LNCaP clone FGC (cell line): Measurements from ENCODE around the gene MRTFA.
A peak's percentile ranks its signal among the peaks of the same experiment; 100 is the strongest.
"Not testable (repeated sequence)": the region's sequence is repeated elsewhere in the genome, so short reads cannot be mapped to it uniquely, and the experiment has no call there.

Experiments
- DNase-seq: peaks from one replicate; pipeline ENCODE4 v3.0.0-alpha.2; 2011; ENCODE audit warnings: low read depth
- H3K4me3 ChIP-seq: 2 replicates; pipeline ENCODE4 v1.5.1; 2011; ENCODE audit warnings: mild to moderate bottlenecking, low read depth, low read length, control low read depth
- CTCF ChIP-seq: IDR thresholded peaks from 2 replicates; pipeline ENCODE4 v1.5.1; 2012; ENCODE audit warnings: mild to moderate bottlenecking; ENCODE audit not compliant: control insufficient read depth, insufficient read depth; ENCODE audit errors: extremely low read depth

Gene MRTFA

GRCh38 chr22:40531951-40532900, 104.3 kb downstream of the MRTFA start:
- DNase-seq: no peak
- TF ChIP-seq CTCF: no peak
- no peak overlapping the region for H3K4me3 ChIP-seq

- H3K4me3 ChIP-seq, DNase-seq: not testable (repeated sequence)
These were observed 106.1 kb downstream of the MRTFA start for GRCh38 chr22:40530391-40530790.

- TF ChIP-seq CTCF: no peak
- no peak for DNase-seq
- no peak overlapping the region for H3K4me3 ChIP-seq
These were observed 106.7 kb downstream of the MRTFA start for GRCh38 chr22:40529821-40530220.

- DNase-seq: no peak
- H3K4me3 ChIP-seq: no peak overlapping the region
- no peak for TF ChIP-seq CTCF
These were observed 109.6 kb downstream of the MRTFA start for GRCh38 chr22:40526960-40527359.

GRCh38 chr22:40525250-40525884, 111.2 kb downstream of the MRTFA start:
- H3K4me3 ChIP-seq: no peak overlapping the region
- TF ChIP-seq CTCF: peak; percentile 36
- DNase-seq: no peak

GRCh38 chr22:40524392-40525249, 111.9 kb downstream of the MRTFA start:
- no peak overlapping the region for H3K4me3 ChIP-seq
- TF ChIP-seq CTCF: peak; percentile 59
- DNase-seq: no peak

GRCh38 chr22:40522141-40522540, 114.4 kb downstream of the MRTFA start:
- no peak for TF ChIP-seq CTCF
- no peak for DNase-seq
- H3K4me3 ChIP-seq: no peak overlapping the region
